HL-60 (cell line): Measurements from ENCODE around the gene PRSS33.

Source experiments
- CTCF ChIP-seq: IDR thresholded peaks from one replicate; pipeline ENCODE4 v1.5.1; 2011; ENCODE audit warnings: low read length, control low read depth, inconsistent platforms; ENCODE audit not compliant: insufficient read depth
- GABPA ChIP-seq: IDR thresholded peaks from 2 replicates; pipeline ENCODE4 v1.6.1; 2012; ENCODE audit warnings: low read depth
- POLR2AphosphoS5 ChIP-seq: IDR thresholded peaks from 2 replicates; pipeline ENCODE4 v1.6.1; 2012; ENCODE audit warnings: low read depth
- SPI1 ChIP-seq: IDR thresholded peaks from 2 replicates; pipeline ENCODE4 v1.6.1; 2012; ENCODE audit warnings: low read depth, mild to moderate bottlenecking, borderline replicate concordance
- TF ChIP-seq, protein P1 (sequence below): IDR thresholded peaks from 2 replicates; pipeline ENCODE4 v1.6.1; 2012; ENCODE audit warnings: low read depth; ENCODE audit not compliant: insufficient replicate concordance

GRCh38 chr16:2737238-2737605 is 50.1 kb downstream of the PRSS33 start:
- no peak for TF ChIP-seq CTCF
- no peak for TF ChIP-seq POLR2AphosphoS5
- TF ChIP-seq, protein P1, sequence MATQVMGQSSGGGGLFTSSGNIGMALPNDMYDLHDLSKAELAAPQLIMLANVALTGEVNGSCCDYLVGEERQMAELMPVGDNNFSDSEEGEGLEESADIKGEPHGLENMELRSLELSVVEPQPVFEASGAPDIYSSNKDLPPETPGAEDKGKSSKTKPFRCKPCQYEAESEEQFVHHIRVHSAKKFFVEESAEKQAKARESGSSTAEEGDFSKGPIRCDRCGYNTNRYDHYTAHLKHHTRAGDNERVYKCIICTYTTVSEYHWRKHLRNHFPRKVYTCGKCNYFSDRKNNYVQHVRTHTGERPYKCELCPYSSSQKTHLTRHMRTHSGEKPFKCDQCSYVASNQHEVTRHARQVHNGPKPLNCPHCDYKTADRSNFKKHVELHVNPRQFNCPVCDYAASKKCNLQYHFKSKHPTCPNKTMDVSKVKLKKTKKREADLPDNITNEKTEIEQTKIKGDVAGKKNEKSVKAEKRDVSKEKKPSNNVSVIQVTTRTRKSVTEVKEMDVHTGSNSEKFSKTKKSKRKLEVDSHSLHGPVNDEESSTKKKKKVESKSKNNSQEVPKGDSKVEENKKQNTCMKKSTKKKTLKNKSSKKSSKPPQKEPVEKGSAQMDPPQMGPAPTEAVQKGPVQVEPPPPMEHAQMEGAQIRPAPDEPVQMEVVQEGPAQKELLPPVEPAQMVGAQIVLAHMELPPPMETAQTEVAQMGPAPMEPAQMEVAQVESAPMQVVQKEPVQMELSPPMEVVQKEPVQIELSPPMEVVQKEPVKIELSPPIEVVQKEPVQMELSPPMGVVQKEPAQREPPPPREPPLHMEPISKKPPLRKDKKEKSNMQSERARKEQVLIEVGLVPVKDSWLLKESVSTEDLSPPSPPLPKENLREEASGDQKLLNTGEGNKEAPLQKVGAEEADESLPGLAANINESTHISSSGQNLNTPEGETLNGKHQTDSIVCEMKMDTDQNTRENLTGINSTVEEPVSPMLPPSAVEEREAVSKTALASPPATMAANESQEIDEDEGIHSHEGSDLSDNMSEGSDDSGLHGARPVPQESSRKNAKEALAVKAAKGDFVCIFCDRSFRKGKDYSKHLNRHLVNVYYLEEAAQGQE = no peak
- no peak for TF ChIP-seq GABPA
- TF ChIP-seq SPI1 = no peak
